ENCODE results near the gene PIK3R1. TPM values are rescaled to one million over a fixed set of nuclear protein-coding genes. Genes with fewer than 3 reads are reported as not detected.

The PIK3R1 gene
- total and polyA plus RNA-seq, 4 donors, result 22.6 to 123 (median 47.3) TPM

DNA sequence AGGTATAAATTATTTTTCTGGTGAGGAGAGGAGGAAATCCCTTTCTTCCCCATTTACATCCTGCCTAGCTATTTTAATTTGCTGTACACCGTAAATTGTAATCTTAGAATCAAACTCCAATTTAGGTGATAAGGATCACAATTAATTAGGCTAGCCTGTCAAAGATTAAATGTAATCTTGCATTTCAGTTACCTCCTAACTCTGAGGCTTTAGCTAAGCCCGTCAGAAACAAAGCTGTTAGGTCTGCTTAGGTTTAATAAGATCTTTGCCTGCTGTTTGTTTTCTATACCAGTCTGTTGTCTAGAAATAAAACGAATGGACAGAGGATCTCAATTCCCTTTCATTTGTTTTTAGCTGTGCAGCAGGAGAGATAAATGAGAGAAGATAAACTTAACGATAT is 51.5 kb downstream of the PIK3R1 start:
- WGBS, result 26% methylated on average over 4 of the region's 4 CpGs
- H3K4me3 ChIP-seq (ENCODE audit: low read depth in 1 of 3, low read length in 3 of 3), result no peak overlapping the region
- peaks cover 16 to 76% (median 64%) of the 10 kb centered on the region in 4 donors for H3K4me1 ChIP-seq (ENCODE audit: control insufficient read depth in 4 of 4, insufficient read depth in 4 of 4, low read length in 3 of 4)
- H3K27ac ChIP-seq (ENCODE audit: low read depth in 1 of 2, low read length in 2 of 2), result peak overlapping the region; percentile 70 to 77
- DNase-seq (ENCODE audit: low spot score), result no peak
- peaks cover 0 to 4% (median 0%) of the 10 kb centered on the region in 4 donors for H3K36me3 ChIP-seq (ENCODE audit: control insufficient read depth in 4 of 4, insufficient read depth in 3 of 4, low read depth in 1 of 4, low read length in 3 of 4)
- TF ChIP-seq FOXA1 (IDR thresholded peaks at IDR 0.05) (no peak), RXRA (IDR thresholded peaks at IDR 0.05) (no peak), RAD21 (IDR thresholded peaks at IDR 0.05) (no peak), GABPA (IDR thresholded peaks at IDR 0.05 in 1 of 2, conservative IDR thresholded peaks at IDR 0.05 in 1 of 2) (no peak), HNF4A (conservative IDR thresholded peaks at IDR 0.05) (no peak), HNF4G (IDR thresholded peaks at IDR 0.05) (no peak)
- H3K9me3 ChIP-seq (ENCODE audit: control insufficient read depth in 4 of 4, low read length in 3 of 4), result no peaks in the 10 kb centered on the region
- peak overlapping the region; percentile 31 to 58 for H3K9ac ChIP-seq (ENCODE audit: low read depth in 1 of 2, low read length in 2 of 2)
- H3K27me3 ChIP-seq (ENCODE audit: control insufficient read depth in 4 of 4, insufficient read depth in 4 of 4, low read length in 3 of 4), result no peaks in the 10 kb centered on the region

DNA sequence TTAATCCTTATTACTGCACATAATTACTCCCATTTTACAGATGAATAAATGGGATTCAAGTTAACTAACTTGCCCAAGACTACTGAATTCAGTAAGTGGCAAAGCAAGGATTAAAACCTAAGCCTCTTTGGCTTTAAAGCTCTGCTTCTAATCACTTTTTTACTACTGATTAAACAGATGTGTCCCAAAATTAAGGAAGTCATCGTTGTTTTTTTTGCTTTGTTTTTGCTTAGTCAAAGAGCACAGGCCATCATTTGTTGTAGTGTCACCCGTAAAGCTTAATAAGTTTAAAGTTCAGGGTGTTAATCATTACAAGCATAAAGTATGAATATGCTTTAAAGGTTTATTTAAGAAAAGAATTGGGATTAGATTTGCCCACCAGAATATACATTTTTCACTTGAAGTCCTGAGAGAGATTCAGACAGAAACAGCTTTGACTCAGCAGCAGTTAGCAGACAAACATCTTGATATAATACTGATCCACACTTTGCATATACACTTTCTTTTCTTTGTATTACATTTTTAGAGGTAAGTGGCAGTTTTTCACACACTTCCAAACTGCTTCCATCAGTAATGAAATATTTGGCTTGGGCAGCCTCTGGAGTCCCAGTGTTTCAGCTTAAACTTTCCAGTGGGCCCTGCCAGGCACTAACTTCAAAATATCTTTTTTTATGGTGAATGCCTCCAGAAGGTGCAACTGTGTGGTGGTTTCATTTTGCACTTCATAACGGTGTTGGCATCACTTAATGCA is 52.7 kb downstream of the PIK3R1 start:
- Histone ChIP-seq H3K9me3 (ENCODE audit: control insufficient read depth in 4 of 4, low read length in 3 of 4) (no peaks in the 10 kb centered on the region), H3K9ac (ENCODE audit: low read depth in 1 of 2, low read length in 2 of 2) (peak overlapping the region in 1 of 2 donors; percentile 1), H3K27ac (ENCODE audit: low read depth in 1 of 2, low read length in 2 of 2) (peak overlapping the region; percentile 19 to 57), H3K36me3 (ENCODE audit: control insufficient read depth in 4 of 4, insufficient read depth in 3 of 4, low read depth in 1 of 4, low read length in 3 of 4) (peaks cover 0 to 4% (median 2%) of the 10 kb centered on the region in 4 donors), H3K4me3 (ENCODE audit: low read depth in 1 of 3, low read length in 3 of 3) (no peak overlapping the region), H3K27me3 (ENCODE audit: control insufficient read depth in 4 of 4, insufficient read depth in 4 of 4, low read length in 3 of 4) (no peaks in the 10 kb centered on the region), H3K4me1 (ENCODE audit: control insufficient read depth in 4 of 4, insufficient read depth in 4 of 4, low read length in 3 of 4) (peaks cover 16 to 75% (median 65%) of the 10 kb centered on the region in 4 donors)
- no peak for DNase-seq (ENCODE audit: low spot score)
- TF ChIP-seq, protein P1, sequence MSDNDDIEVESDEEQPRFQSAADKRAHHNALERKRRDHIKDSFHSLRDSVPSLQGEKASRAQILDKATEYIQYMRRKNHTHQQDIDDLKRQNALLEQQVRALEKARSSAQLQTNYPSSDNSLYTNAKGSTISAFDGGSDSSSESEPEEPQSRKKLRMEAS (IDR thresholded peaks at IDR 0.05), result no peak
- TF ChIP-seq SP1 (IDR thresholded peaks at IDR 0.05) (no peak), HNF4G (IDR thresholded peaks at IDR 0.05) (no peak), FOXA1 (IDR thresholded peaks at IDR 0.05) (no peak), FOXA2 (IDR thresholded peaks at IDR 0.05) (no peak), NR2F2 (IDR thresholded peaks at IDR 0.05) (no peak), TAF1 (conservative IDR thresholded peaks at IDR 0.05) (no peak), GABPA (IDR thresholded peaks at IDR 0.05 in 1 of 2, conservative IDR thresholded peaks at IDR 0.05 in 1 of 2) (no peak), YY1 (IDR thresholded peaks at IDR 0.05) (no peak), RAD21 (IDR thresholded peaks at IDR 0.05) (no peak), RXRA (IDR thresholded peaks at IDR 0.05) (no peak), HNF4A (conservative IDR thresholded peaks at IDR 0.05) (no peak)
- TF ChIP-seq, protein P2, sequence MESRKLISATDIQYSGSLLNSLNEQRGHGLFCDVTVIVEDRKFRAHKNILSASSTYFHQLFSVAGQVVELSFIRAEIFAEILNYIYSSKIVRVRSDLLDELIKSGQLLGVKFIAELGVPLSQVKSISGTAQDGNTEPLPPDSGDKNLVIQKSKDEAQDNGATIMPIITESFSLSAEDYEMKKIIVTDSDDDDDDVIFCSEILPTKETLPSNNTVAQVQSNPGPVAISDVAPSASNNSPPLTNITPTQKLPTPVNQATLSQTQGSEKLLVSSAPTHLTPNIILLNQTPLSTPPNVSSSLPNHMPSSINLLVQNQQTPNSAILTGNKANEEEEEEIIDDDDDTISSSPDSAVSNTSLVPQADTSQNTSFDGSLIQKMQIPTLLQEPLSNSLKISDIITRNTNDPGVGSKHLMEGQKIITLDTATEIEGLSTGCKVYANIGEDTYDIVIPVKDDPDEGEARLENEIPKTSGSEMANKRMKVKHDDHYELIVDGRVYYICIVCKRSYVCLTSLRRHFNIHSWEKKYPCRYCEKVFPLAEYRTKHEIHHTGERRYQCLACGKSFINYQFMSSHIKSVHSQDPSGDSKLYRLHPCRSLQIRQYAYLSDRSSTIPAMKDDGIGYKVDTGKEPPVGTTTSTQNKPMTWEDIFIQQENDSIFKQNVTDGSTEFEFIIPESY (IDR thresholded peaks at IDR 0.05), result no peak
- TF ChIP-seq, protein P3, sequence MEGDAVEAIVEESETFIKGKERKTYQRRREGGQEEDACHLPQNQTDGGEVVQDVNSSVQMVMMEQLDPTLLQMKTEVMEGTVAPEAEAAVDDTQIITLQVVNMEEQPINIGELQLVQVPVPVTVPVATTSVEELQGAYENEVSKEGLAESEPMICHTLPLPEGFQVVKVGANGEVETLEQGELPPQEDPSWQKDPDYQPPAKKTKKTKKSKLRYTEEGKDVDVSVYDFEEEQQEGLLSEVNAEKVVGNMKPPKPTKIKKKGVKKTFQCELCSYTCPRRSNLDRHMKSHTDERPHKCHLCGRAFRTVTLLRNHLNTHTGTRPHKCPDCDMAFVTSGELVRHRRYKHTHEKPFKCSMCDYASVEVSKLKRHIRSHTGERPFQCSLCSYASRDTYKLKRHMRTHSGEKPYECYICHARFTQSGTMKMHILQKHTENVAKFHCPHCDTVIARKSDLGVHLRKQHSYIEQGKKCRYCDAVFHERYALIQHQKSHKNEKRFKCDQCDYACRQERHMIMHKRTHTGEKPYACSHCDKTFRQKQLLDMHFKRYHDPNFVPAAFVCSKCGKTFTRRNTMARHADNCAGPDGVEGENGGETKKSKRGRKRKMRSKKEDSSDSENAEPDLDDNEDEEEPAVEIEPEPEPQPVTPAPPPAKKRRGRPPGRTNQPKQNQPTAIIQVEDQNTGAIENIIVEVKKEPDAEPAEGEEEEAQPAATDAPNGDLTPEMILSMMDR (IDR thresholded peaks at IDR 0.05; ENCODE audit: low read depth, low read length, missing input control), result no peak
- TF ChIP-seq, protein P4, sequence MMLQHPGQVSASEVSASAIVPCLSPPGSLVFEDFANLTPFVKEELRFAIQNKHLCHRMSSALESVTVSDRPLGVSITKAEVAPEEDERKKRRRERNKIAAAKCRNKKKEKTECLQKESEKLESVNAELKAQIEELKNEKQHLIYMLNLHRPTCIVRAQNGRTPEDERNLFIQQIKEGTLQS (IDR thresholded peaks at IDR 0.05), result no peak
- TF ChIP-seq, protein P5, sequence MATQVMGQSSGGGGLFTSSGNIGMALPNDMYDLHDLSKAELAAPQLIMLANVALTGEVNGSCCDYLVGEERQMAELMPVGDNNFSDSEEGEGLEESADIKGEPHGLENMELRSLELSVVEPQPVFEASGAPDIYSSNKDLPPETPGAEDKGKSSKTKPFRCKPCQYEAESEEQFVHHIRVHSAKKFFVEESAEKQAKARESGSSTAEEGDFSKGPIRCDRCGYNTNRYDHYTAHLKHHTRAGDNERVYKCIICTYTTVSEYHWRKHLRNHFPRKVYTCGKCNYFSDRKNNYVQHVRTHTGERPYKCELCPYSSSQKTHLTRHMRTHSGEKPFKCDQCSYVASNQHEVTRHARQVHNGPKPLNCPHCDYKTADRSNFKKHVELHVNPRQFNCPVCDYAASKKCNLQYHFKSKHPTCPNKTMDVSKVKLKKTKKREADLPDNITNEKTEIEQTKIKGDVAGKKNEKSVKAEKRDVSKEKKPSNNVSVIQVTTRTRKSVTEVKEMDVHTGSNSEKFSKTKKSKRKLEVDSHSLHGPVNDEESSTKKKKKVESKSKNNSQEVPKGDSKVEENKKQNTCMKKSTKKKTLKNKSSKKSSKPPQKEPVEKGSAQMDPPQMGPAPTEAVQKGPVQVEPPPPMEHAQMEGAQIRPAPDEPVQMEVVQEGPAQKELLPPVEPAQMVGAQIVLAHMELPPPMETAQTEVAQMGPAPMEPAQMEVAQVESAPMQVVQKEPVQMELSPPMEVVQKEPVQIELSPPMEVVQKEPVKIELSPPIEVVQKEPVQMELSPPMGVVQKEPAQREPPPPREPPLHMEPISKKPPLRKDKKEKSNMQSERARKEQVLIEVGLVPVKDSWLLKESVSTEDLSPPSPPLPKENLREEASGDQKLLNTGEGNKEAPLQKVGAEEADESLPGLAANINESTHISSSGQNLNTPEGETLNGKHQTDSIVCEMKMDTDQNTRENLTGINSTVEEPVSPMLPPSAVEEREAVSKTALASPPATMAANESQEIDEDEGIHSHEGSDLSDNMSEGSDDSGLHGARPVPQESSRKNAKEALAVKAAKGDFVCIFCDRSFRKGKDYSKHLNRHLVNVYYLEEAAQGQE (IDR thresholded peaks at IDR 0.05), result no peak
- 19% methylated on average over 3 of the region's 3 CpGs for WGBS
